Fibroblast of villous mesenchyme (primary cell): ENCODE results near the gene SLC22A23. TPM values are rescaled to one million over a fixed set of nuclear protein-coding genes. Genes with fewer than 3 reads are reported as not detected.

Source experiments
- DNase-seq: peaks from one replicate; pipeline ENCODE4 v3.0.0-alpha.2; 2010; ENCODE audit warnings: low read depth
- H3K4me3 ChIP-seq: 2 replicates; pipeline ENCODE4 v1.5.1; 2011; ENCODE audit warnings: low read depth, mild to moderate bottlenecking, low read length
- total RNA-seq: library from RNA; depleted of rRNA; stranded (reverse); fragments of >200 nt; gene quantifications from 2 replicates; pipeline ENCODE4 v1.2.3, GENCODE V29; 2012
- TF ChIP-seq, protein P1 (sequence below): IDR thresholded peaks from 2 replicates; pipeline ENCODE4 v1.5.1; 2012; ENCODE audit warnings: low read depth, mild to moderate bottlenecking, low read length; ENCODE audit not compliant: insufficient read depth

The SLC22A23 gene
- total RNA-seq, 1 donor = 2.2 TPM

DNA sequence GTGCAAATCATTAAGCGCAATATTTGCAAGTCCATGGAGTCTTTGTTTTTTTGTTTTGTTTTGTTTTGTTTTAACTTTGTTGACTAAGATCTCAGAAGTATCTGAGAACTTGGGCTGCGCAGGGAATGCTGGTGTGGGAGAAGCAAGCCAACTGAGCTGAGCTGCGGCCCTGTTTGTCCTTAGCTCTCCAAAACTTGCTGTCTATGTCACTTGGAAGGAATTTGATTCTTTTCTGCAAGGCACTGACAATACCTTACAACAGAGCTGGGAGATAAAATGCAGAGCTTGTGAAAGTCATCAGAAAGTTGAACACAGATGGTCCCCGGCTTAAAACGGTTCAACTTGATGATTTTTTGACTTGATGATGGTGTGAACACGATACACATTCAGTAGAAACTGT, 5.4 kb downstream of the SLC22A23 start:
- TF ChIP-seq, protein P1, sequence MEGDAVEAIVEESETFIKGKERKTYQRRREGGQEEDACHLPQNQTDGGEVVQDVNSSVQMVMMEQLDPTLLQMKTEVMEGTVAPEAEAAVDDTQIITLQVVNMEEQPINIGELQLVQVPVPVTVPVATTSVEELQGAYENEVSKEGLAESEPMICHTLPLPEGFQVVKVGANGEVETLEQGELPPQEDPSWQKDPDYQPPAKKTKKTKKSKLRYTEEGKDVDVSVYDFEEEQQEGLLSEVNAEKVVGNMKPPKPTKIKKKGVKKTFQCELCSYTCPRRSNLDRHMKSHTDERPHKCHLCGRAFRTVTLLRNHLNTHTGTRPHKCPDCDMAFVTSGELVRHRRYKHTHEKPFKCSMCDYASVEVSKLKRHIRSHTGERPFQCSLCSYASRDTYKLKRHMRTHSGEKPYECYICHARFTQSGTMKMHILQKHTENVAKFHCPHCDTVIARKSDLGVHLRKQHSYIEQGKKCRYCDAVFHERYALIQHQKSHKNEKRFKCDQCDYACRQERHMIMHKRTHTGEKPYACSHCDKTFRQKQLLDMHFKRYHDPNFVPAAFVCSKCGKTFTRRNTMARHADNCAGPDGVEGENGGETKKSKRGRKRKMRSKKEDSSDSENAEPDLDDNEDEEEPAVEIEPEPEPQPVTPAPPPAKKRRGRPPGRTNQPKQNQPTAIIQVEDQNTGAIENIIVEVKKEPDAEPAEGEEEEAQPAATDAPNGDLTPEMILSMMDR = no peak
- no peak overlapping the region for H3K4me3 ChIP-seq
- no peak for DNase-seq

DNA sequence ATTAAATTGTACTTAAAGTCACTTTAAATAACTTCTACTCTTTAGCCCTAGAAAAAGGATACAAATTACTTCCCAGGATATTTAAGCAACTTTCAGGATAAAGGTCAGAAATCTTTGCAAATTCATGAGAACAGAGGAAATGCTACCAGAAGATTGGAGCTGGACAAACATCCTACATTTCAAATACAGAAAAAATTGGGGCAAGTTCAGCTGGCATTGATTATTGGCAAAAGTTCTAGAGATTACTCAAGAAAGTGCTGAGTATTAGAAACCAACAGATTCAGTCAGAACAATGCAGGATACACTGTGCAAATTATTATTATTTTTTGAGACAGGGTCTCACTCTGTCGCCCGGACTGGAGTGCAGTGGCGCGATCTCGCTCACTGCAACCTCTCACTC, 6.0 kb downstream of the SLC22A23 start:
- TF ChIP-seq, protein P1 = no peak
- no peak for DNase-seq

DNA sequence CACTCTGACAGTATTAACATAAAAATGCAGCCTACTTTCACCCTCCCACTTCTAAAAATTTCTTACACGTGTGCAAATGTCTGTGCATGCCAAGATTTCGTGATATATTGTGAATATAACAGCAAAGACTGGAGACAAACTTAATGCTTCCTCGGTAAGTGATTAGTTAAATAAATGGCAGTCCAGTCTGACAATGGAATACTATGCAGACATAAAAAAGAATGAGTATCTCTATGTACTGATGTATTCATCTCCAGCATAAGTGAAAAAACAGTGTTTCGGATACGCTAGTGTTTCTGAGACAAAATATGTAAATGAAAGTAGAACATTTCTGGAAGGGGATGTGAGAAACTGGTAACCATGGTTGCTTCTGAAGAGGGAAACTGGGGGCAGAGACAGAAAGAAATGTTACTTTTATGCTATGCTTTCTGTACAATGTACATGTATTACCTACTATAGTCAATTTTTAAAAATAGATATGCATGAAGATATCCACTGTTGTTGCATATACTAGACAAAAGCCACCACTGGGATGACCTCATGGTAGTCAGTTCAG, 7.0 kb downstream of the SLC22A23 start:
- no peak for DNase-seq
- TF ChIP-seq, protein P1 = no peak
- no peak overlapping the region for H3K4me3 ChIP-seq

More for the DNA sequence above, 6.0 kb downstream of the SLC22A23 start:
- H3K4me3 ChIP-seq = no peak overlapping the region

GRCh38 chr6:3449321-3449720, 7.5 kb downstream of the SLC22A23 start:
- TF ChIP-seq, protein P1 = no peak
- no peak for DNase-seq
- no peak overlapping the region for H3K4me3 ChIP-seq

- DNase-seq = no peak
- TF ChIP-seq, protein P1 = no peak
- no peak overlapping the region for H3K4me3 ChIP-seq
Measured at GRCh38 chr6:3447005-3447404, 9.8 kb downstream of the SLC22A23 start.

DNA sequence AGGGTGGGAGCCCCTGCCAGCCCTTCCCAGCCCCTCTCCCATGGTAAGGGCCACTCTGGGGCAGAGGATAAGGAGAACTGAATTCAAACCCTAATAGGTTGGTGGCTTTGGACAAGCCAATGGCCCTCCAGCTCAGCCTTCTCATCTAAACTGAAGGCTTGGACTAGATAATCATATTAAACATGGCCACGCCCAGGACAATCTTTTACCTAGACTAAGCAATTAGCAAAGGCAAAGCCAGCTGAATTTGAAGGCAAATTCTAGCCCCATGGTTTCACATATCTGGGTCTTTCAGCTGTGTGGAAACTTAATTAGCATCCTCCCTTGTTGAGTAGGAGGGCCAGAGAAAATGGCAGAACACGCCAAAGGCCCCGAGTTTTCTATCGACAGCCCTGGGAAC, 10.7 kb downstream of the SLC22A23 start:
- DNase-seq = no peak
- TF ChIP-seq, protein P1 = no peak
- no peak overlapping the region for H3K4me3 ChIP-seq
